GM21360 (cell line): ENCODE measurements around the gene EZH2.

ENCODE experiments used
- ATAC-seq: cut with Tn5 transposase; IDR thresholded peaks from one replicate; pipeline ENCODE4 v1.9.1; 2021; ENCODE audit warnings: mild to moderate bottlenecking, moderate library complexity; ENCODE audit not compliant: unreplicated experiment

EZH2 gene

GRCh38 chr7:148862481-148862880 lies 21.6 kb downstream of the EZH2 start:
- no peak for ATAC-seq

- ATAC-seq: no peak
Measured at GRCh38 chr7:148858489-148858888, 25.6 kb downstream of the EZH2 start.

GRCh38 chr7:148856891-148857290 lies 27.2 kb downstream of the EZH2 start:
- no peak for ATAC-seq

- ATAC-seq: no peak
Measured at GRCh38 chr7:148856578-148856881, 27.6 kb downstream of the EZH2 start.

- ATAC-seq: no peak
Measured at GRCh38 chr7:148854983-148855382, 29.1 kb downstream of the EZH2 start.

- ATAC-seq: no peak
Measured at GRCh38 chr7:148852272-148852671, 31.8 kb downstream of the EZH2 start.

GRCh38 chr7:148850564-148850963 lies 33.5 kb downstream of the EZH2 start:
- ATAC-seq: no peak

GRCh38 chr7:148849393-148850098 lies 34.5 kb downstream of the EZH2 start:
- no peak for ATAC-seq

- no peak for ATAC-seq
Measured at GRCh38 chr7:148847815-148848734, 36.0 kb downstream of the EZH2 start.

GRCh38 chr7:148838905-148839304 lies 45.2 kb downstream of the EZH2 start:
- ATAC-seq: no peak

- ATAC-seq: no peak
Measured at GRCh38 chr7:148835854-148836253, 48.2 kb downstream of the EZH2 start.

GRCh38 chr7:148834605-148835004 lies 49.5 kb downstream of the EZH2 start:
- no peak for ATAC-seq

- ATAC-seq: no peak
Measured at GRCh38 chr7:148831782-148832181, 52.3 kb downstream of the EZH2 start.

GRCh38 chr7:148830897-148831692 lies 53.0 kb downstream of the EZH2 start:
- ATAC-seq: no peak

- ATAC-seq: no peak
Measured at GRCh38 chr7:148828965-148829364, 55.1 kb downstream of the EZH2 start.

- ATAC-seq: no peak
Measured at GRCh38 chr7:148825338-148825737, 58.8 kb downstream of the EZH2 start.

- ATAC-seq: no peak
Measured at GRCh38 chr7:148824864-148825263, 59.2 kb downstream of the EZH2 start.

GRCh38 chr7:148821422-148821821 lies 62.7 kb downstream of the EZH2 start:
- no peak for ATAC-seq

- no peak for ATAC-seq
Measured at GRCh38 chr7:148819697-148820360, 64.3 kb downstream of the EZH2 start.

GRCh38 chr7:148815612-148816011 lies 68.5 kb downstream of the EZH2 start:
- ATAC-seq: no peak
